ENCODE measurements around the gene FJX1.

GRCh38 chr11:35617687-35618496, at the start of gene FJX1:
- no peak for TF ChIP-seq CTCF (IDR thresholded peaks at IDR 0.05)
- TF ChIP-seq POLR2AphosphoS5 (IDR thresholded peaks at IDR 0.05; ENCODE audit: insufficient read depth in 1 of 2, low read depth in 1 of 2): no peak
- TF ChIP-seq POLR2A (IDR thresholded peaks at IDR 0.05): no peak

All from vagina (tissue), 2 donors.